ENCODE results near the gene RNU6-8. TPM values are rescaled to one million over a fixed set of nuclear protein-coding genes. Genes with fewer than 3 reads are reported as not detected.

RNU6-8 gene
- total RNA-seq, 3 donors from 2014 or later = not detected

- peak overlapping the region; percentile 42 for H3K4me3 ChIP-seq
- H3K4me1 ChIP-seq (ENCODE audit: low read depth) = peaks cover 7% of the 10 kb centered on the region
- intact Hi-C loops (cut with DNase I, micrococcal nuclease) = no loop called here
- H3K36me3 ChIP-seq (ENCODE audit: low read depth) = no peaks in the 10 kb centered on the region
- H3K9me3 ChIP-seq = no peaks in the 10 kb centered on the region
- ATAC-seq (no peak), DNase-seq (no peak)
- TF ChIP-seq CTCF (IDR thresholded peaks at IDR 0.05) = no peak
These were observed 2.5 kb downstream of the RNU6-8 start for GRCh38 chr14:32200368-32201192.

GRCh38 chr14:32197919-32198318 is 5.2 kb downstream of the RNU6-8 start:
- Histone ChIP-seq H3K36me3 (ENCODE audit: low read depth) (no peaks in the 10 kb centered on the region), H3K4me3 (no peak overlapping the region), H3K4me1 (ENCODE audit: low read depth) (peaks cover 7% of the 10 kb centered on the region), H3K9me3 (no peaks in the 10 kb centered on the region)
- intact Hi-C loops (cut with DNase I, micrococcal nuclease) = no loop called here
- ATAC-seq (no peak), DNase-seq (no peak)
- TF ChIP-seq CTCF (IDR thresholded peaks at IDR 0.05) = no peak

- Histone ChIP-seq H3K4me1 (ENCODE audit: low read depth) (no peaks in the 10 kb centered on the region), H3K4me3 (no peak overlapping the region), H3K9me3 (no peaks in the 10 kb centered on the region), H3K36me3 (ENCODE audit: low read depth) (no peaks in the 10 kb centered on the region)
- no peak for TF ChIP-seq CTCF (IDR thresholded peaks at IDR 0.05)
- no peak for ATAC-seq
- intact Hi-C loops (cut with DNase I, micrococcal nuclease) = no loop called here
- DNase-seq = no peak
These were observed 7.4 kb downstream of the RNU6-8 start for GRCh38 chr14:32195636-32196035.

DNA sequence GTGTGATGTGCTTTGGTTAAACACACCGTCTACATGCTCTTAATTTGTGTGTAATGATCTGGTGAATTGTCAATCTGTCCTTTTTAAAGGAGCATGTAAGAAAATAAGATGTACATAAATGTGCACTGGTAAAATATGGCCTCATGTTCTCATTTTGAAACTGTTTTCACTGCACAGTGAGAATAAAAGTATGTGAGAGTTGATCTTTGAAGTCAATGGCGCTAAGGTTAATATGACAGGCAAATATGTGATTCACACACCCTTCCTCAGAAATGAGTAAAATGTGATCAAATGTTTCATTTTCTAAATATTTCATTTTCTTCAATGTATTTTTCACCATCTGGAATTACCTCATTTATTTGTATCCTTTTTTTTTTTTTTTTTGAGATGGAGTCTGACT is 9.5 kb downstream of the RNU6-8 start:
- Histone ChIP-seq H3K4me3 (no peak overlapping the region), H3K9me3 (no peaks in the 10 kb centered on the region), H3K4me1 (ENCODE audit: low read depth) (no peaks in the 10 kb centered on the region), H3K36me3 (ENCODE audit: low read depth) (no peaks in the 10 kb centered on the region)
- no peak for DNase-seq
- ATAC-seq = no peak
- no peak for TF ChIP-seq CTCF (IDR thresholded peaks at IDR 0.05)
- intact Hi-C loops (cut with DNase I, micrococcal nuclease) = no loop called here

DNA sequence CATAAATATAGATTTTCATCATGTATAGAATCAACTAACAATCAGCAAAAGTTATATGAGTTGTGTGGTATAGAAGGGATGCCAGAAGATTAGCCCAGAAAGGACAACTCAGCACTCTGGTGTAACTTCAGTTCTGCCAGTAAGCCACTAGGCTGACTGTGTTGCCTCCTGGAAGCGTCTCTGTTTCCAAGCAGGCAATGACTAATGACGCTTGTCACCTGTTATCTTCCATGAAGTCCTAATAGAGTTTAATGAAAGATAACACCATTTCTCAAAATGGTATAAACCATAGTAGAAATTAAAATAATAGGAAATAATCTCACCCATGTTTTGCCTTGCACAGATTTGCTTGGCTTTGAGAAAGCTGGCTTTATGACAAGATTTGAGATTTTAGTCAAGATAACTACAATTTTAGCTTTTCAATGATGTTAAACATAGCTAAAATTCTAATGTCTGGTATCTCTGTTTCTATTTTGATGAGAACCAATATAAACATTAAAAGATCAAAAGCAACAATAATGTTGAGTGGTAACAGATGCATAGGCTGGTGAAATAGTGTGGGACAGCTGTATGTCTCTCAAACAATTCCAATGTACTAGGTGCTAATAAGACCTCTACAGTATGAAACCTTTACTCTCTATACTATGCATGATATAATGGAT is 10.2 kb downstream of the RNU6-8 start:
- no peak for TF ChIP-seq CTCF (IDR thresholded peaks at IDR 0.05)
- DNase-seq (no peak), ATAC-seq (no peak)
- no peaks in the 10 kb centered on the region for H3K9me3 ChIP-seq
- no peaks in the 10 kb centered on the region for H3K4me1 ChIP-seq (ENCODE audit: low read depth)
- no peak overlapping the region for H3K4me3 ChIP-seq
- H3K36me3 ChIP-seq (ENCODE audit: low read depth) = no peaks in the 10 kb centered on the region
- intact Hi-C loops (cut with DNase I, micrococcal nuclease) = no loop called here

All from mucosa of descending colon (tissue), 3 donors.